T-helper 1 cell treated with Interleukin-12 subunit alpha and Interleukin-12 subunit beta and Interleukin-4 antibody, amounts not matched to agents 30 ng/mL and 1 ng/mL, for 36 hours (primary cell): ENCODE measurements around the gene PDGFB. TPM values are rescaled to one million over a fixed set of nuclear protein-coding genes. Genes with fewer than 3 reads are reported as not detected.

ENCODE experiments used
- intact Hi-C: fragments of 100-400 bp; cut with micrococcal nuclease; formaldehyde crosslinking; loops from one replicate; pipeline ENCODE4 v1.15.1; 2024
- total RNA-seq: library from RNA; stranded (reverse); gene quantifications from 2 replicates; pipeline ENCODE4 v1.2.3, GENCODE V29; 2022

PDGFB gene
- total RNA-seq, 1 donor from 2014 or later = 0.83 TPM

DNA sequence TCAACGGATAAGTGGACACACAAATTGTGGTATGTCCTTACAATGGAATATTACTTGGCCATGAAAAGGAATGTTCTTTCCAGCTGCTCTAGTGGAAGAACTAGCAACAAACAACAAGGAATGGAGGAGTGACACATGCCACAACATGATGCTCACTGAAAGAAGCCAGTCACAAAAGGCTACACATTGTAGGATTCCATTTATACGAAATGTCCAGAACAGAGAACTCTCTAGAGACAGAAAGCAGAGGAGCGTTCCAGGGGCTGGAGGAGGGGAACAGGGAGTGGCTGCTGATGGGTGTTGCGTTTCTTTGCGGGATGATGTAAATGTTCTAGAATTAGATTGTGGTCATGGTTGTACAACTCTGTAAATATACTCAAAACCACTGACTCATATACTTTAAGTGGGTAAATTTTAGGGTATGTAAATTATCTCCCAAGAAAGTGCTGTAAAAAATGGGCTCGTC lies 32.4 kb upstream of the PDGFB start:
- intact Hi-C loops = no loop called here

DNA sequence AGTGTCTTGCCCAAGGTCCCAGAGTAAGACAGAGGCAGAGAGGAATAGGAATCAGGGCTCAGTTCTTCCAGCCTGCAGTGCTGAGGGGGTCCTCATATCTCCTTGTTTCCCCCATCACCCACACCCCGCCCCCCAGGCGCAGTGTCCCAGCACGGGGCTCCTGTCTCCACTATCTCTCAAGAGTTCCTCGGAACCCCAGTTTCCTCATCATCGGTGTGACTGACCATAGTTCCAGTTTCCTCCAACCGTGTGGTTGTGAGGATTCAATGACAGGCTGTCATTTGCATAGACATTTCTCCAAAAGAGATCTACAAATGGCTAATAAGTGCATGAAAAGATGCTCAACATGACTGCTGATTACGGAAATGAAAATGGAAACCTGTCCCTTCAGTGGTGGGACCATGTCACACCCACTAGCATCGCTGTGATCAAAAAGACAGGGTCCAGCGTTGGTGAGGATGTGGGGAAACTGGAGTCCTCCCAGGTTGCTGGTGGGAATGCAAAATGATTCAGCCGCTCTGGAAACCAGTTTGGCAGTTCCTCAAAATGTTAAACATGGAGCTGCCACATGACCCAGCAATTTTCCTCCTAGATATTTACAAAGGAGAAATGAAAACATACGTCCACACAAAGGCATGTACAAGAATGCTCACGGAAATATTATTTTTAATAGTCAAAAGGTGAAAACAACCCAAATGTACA lies 31.8 kb upstream of the PDGFB start:
- intact Hi-C loops = no loop called here

DNA sequence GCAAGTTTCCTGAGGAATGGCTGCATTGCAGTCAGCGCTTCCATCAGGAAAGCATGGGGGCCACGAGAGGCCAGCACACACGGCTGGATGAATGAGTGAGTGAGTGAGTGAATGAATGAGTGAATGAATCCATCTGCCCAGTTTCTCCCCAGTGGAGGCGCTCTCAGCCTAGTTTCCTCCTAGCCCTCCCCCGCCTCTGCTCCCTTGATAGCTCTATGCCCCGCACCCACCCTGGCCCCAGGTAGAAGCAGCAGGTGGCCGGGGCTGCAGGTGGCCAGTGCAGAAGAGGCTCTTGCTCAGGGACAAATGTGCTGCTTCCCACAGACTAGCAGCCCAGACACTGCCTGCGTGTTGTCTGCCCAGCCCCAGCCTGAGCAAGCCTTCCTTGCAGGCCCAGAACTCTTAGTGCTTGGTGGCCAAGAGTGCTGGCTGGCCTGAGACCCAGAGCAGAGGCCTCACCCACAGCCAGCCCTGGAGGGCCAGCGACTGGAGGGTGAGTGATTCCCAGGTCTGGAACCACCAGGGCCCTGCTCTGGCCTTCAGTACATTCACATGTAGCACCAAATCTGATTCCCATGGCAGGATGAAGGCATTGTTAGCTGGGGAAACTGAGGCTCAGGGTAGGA lies 31.1 kb upstream of the PDGFB start:
- intact Hi-C loops = no loop called here

DNA sequence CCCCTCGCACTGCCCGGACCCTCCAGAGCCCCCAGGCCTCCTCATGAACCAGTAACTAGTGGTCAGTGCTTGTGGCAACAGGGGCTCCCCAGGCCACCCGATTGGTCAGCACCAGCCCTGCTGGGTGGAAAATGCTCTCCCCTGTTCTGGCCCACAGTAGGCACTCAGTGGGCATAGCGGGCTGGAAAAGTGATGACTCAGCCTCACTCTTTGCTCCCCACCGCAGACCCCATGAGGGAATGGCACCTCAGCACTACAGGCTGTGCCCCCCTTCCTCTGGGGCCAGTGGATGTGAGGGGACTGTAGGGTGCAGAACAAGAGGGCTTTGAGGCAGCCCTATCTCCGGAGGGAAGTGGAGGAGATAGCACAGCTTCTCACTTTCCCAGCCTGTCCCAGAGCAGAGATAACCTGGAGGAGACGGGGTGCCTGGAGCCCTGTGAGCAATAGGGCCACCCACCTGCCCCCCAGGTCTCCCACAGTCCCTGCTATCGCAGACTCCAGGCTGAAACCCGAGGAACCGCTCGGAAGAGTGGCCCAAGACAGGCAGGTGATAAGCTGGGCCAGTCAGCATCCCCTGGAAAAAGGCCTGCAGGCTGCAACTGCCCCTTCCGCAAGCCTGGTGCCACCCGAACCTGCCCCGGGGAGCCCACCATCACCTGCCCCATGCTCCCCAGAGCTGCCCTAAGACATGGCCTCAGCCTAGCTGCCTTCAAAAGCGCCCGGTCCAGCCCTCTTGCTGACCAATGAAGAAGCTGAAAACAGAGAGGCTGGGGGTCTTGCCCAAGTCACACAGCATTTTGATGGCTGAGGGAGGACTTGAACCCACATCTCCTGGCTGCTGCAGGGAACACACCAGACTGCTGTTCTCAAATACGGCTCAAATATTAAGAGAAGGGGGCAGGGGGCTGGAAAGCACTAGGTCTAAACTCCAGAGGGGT lies 29.4 kb upstream of the PDGFB start:
- intact Hi-C loops = no loop called here

DNA sequence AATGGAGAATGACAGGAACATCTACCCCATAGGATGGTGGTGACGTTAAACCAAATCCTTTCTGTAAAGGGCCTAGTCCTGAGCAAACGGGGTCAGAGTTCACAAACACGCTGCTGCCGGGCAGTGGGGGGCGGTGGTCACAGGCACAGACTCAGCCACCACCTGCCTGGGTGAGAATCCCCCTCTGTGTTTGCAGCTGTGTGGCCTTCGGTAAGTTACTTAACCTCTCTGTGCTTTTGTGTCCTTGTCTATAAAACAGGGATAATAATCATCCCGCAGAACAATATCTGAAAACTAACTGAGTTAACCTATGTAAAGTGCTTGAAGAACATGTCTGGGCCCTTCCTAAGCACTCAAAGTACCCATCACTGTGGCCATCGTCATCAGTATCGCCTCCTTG lies 26.0 kb upstream of the PDGFB start:
- intact Hi-C loops = no loop called here

DNA sequence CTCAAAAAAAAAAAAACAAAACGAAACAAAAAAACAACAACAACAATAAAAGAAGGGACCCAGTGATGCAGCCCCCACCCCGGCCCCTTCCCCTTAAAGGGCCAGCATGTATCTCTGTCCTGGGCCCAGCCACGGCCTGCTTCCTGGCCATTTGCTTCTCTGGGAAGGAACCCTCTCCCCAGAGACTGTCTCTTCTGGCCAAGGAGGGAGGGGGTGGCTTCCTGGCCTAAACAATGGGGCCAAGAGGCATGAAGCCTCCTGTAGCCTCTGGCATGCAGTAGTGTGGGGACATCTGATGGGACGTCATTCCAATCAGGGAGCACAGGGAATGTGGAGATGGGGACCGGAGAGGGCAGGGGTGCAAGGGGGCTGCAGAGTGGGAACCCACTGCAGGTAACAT lies 25.5 kb upstream of the PDGFB start:
- intact Hi-C loops = no loop called here

DNA sequence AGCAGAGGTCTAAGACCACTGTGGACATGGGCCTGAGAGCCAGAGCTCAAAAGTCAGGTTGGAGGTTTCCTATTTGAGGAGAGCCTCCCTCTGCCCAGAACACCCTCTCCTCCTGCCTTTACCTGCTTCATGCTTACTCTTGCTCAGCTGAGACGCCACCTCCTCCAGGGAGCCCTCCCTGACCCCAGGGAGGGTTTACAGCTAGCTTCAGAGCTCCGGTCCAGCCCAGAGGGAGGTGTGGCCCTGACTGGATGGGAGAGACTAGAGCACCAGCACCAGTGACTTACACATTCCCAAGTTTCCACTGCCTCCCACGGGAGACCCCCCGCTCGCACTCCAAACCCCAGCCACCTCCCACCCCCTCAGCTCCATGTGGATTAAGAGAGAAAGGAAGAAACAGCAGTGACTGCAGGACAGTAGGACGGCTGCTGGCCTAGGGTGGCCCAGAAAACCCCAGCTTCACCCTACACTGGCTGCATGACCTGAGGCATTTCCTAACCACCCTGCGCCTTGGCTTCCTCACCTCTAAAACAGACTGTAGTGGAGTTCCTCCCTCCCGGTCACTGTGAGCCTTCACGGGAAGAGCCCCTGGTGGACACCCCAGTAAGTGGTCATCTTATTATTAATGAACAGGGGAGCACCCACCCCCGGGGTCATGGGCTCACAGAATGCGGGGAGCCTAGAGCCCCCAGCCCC lies 24.5 kb upstream of the PDGFB start:
- intact Hi-C loops = loop anchor here (5.0 kb wide), 1 partner anchor 52 kb away; no protein-coding TSS in a partner anchor

DNA sequence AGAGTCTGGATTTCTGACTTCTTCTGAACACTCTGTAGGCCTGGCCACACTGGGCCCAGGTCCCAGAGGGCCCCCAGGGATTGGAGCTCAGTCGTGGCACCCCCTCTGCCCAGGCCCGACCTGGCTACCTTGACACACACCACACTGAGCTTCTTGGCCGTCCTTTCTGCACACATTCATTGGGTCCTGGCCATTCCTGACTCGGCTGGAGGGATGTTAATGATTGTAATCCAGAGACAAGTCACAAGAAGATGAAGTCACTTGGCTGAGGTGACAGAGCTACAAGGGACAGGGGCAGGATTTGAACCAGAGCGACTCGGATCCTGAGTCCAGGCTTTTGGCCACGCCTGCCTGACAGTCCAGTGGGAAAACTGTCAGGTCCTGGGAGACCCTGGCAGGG lies 23.9 kb upstream of the PDGFB start:
- intact Hi-C loops = loop anchor here (5.0 kb wide), 1 partner anchor 51 kb away; no protein-coding TSS in a partner anchor

DNA sequence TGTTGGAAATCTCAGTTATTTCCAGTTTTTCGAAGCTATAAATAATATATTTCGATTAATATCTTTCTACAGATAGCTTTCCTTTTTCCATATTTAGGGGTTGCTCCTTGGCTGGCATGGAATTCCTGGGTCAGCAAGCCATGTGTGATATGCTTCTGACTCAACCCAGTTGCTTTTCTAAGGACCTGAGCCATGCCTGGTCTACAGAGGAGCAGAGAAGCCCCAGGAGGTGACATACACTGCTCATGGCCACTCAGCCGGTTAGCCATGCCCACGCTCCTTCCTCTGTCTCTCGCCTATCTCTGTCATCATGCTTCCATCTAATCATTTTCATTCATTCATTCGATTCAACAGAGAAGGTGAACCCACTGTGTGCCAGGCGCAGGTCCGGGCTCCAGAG lies 23.2 kb upstream of the PDGFB start:
- intact Hi-C loops = loop anchor here (5.0 kb wide), 1 partner anchor 51 kb away; no protein-coding TSS in a partner anchor

DNA sequence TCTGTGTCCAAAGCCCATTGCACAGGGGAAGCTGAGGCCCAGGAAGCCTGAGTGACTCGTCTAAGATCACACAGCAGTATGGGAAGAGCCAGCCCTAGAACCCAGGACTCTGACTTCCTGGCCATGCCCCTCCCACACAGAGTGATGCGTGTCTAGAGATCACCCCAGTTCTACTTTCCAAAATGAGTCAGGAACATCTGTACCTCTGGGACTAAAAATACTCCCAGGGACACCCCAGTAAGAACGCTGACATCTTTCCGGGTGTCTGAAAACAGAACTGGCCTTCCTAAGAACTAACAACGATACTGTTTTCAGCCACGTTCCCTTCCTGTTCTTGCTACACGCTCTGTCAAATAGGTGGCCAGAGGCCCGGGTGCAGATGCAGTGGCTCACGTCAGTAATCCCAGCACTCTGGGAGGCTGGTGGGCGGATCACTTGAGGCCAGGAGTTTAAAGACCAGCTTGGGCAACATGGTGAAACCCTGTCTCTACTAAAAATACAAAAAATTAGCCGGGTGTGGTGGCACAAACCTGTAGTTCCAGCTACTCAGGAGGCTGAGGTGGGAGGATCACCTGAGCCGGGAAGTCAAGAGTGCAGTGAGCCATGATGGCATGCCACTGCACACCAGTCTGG lies 21.7 kb upstream of the PDGFB start:
- intact Hi-C loops = loop anchor here (5.0 kb wide), 1 partner anchor 49 kb away; no protein-coding TSS in a partner anchor

DNA sequence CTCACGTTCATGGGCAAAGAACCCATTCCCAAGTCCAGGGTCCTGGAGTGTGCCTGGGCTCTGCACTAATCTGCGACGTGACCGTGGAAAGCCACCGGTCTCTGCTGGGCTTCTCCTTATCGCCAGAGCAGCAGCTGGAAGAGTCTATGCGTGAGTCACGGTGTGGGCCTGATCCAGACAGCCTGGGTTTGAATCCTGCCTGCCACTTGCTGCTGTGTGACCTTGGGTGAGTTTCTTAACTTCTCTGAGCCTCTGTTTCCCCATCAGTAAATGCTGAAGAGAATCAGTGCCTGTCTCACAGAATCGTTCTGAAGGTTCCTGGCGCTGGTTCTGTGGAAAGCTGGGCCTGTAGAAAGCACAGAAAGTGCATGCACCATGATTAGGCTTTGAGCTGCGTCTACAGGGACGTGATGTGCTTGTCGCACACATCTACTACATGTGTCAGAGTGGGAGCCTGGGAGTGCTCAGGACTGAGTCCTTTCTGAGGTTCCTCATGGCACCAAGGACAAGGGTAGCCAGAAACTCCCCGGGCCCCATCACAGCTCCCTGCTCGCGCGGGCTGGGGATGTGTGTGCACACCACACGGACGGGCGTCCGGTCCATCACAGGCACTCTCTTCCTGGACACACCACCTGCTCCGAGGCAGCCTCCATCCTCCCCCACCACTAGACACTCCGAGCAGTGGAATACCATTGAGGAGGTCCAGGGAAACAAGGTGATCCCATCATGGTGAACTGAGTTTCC lies 20.5 kb upstream of the PDGFB start:
- intact Hi-C loops = loop anchor here (5.0 kb wide), 1 partner anchor 48 kb away; no protein-coding TSS in a partner anchor

DNA sequence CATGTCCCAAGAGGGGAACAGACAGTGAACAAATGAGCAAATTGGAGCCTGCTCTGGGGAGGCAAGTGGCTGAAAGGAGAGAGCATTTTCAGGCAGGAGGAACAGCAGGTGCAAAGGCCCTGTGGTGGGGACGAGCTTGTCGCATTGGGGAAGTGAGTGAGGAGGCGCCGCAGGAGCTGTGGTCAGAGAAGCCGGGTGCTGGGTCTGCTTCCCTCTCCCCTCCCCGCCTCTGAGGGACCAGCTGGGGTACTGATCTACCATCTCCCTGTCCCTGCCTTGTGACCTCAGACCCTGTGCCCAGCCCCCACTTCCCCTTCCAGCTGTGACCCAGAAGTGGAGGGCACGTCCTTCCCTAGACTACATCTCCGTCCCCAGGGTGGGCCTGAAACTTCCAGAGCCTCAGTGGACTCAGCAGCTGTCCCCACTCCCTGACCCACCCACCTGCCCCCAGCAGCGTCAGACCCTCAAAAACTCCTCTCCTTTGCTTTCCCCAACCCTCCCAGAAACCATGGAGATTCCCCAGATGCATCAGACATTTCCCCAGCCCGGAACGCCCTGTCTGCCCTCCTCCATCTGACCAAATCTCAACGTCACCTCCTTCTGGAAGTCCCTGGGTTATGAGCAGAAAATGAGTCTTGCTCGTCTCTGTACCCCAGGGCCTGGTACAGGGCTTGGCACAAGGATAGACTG lies 19.7 kb upstream of the PDGFB start:
- intact Hi-C loops = loop anchor here (5.0 kb wide), 1 partner anchor 47 kb away; no protein-coding TSS in a partner anchor

DNA sequence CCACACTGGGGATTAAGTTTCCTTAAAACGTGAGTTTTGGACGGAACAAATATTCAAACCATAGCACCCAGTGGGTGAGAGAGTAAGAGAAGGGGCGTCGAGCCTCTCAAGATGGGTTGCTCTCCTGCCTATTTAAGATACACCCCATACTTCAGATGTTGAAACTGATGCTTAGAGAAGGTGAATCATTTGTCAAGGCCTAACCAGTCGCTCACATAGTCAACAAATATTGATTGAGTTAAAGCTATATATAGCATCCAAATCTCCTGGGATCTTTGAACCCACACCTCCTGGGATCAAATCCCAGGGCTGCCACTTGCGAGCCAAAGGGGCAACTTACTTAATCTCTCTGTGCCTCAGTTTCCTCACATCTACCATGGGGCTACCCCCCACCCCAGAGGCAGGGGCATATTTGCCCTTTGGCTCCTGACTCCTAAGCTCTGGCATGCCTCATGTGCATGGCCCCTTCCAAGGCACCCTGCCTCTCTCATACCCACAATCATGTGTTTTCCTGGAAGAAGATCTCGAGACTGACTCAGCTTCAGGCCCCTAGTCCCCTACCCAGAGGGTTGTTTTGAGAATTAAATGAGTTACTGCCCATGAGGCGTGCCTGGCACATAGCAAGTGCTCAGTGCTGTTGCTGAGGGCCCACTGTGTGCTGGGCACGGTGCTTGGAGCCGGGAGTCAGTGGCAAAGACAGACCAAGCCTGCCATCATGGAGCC lies 19.0 kb upstream of the PDGFB start:
- intact Hi-C loops = no loop called here

DNA sequence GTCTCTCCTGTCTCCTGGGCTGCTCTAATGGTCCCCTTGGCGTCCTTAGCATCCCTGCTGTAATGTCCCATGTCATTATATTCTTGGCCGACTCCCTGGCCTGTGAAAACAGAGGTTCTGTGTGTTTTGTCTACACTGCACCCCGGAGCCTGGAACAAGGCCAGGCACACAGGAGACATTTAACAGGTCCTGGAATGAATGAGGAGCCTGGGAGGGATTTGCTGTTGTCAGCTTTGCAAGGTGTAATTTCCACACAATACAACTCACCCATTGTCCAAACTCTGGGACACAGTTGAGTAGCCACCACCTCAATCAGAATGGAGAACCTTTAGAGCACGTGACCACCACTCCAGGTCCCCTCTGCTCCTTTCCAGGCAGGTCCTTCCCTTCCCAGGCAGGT lies 14.9 kb upstream of the PDGFB start:
- intact Hi-C loops = no loop called here

DNA sequence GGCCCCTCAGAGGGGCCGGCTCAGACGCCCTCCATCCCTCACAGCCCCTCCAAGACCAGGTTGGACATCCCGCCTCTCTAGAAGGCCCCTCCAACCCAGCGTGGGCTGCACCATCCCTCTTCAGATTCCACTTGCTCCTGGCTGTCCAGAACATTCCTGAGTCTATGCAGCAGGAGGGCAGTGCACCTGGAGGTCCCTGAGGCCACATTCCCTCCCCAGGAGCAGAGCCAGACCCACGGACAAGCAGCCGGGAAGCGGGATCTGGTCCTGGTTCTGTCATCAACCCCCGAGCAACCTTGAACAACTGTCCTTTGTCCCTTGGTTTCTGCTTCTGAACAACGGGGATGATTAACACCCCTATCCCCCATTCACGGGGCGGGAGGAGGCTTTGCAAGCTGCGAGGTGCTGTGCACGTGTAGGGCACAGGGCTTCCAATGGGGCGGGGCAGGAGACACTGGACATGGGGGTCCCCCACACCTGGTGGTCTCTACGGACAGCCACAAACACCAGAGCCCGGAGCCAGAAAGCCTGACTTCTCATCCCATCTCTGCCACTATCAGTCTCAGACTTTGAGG lies 13.2 kb upstream of the PDGFB start:
- intact Hi-C loops = no loop called here

DNA sequence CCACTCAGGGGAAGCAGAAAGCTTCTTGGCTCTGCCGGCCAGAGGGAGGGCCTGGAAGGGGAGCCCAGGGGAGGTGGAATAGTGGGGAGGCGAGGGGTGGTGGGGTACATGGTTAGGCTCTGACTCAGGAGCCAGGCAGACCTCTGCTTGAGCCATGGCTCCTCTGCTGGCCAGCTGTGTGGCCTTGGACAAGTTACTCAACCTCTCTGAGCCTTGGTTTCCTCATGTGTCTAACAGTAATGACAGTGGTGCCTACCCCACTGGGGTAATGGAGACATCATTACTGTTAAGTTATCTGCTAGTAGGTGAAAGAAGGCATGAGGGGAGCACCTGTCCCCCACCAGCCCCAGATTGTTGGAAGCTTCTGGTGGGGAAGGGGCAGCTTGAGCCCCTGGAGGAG lies 12.2 kb upstream of the PDGFB start:
- intact Hi-C loops = no loop called here

DNA sequence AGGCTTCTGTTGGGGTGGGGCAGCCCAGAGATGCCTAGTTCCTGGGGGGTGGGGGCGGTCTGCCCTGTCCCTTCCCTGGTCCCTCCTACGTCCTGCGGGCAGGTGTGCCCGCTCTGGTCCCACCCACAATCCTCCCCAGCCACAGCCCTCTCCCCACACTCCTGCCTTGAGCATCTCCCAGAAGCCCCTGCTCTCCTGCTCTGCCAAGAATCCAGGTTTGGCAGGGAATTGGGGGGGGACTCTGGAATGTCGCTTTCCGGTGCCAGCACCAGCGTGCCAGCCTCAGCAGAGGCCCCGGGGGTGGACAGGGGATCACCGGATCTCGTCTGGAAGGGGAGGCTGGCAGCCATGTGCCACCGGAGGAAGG lies 11.4 kb upstream of the PDGFB start:
- intact Hi-C loops = no loop called here
